IMR-90 (cell line): Measurements from ENCODE around the gene OTUD6A. TPM values are rescaled to one million over a fixed set of nuclear protein-coding genes. Genes with fewer than 3 reads are reported as not detected.

ENCODE experiments used
- ATAC-seq: fragments of 200-7000 bp; cut with Tn5 transposase; 2 replicates; pipeline ENCODE4 v1.9.1; 2020; ENCODE audit warnings: low read depth, mild to moderate bottlenecking, moderate library complexity
- BruUV-seq: library from RNA; stranded (reverse); fragments of 400-500 nt; replicated peaks from 2 replicates; lab custom pipeline; 2021; lab: Mats Ljungman, UMichigan
- CTCF ChIA-PET: fragments of 300-600 bp; formaldehyde crosslinking; extraction: SDS; loops from one replicate; lab custom pipeline; 2021; ENCODE audit warnings: antibody characterized with exemption; lab: Yijun Ruan, JAX
- POLR2A ChIA-PET: fragments of 300-600 bp; sonication (Branson Sonifier 250); formaldehyde crosslinking; loops from one replicate; lab custom pipeline; 2022; ENCODE audit warnings: antibody characterized with exemption; ENCODE audit not compliant: unreplicated experiment; lab: Charles Lee
- DNase-seq: peaks from one replicate; pipeline ENCODE4 v3.0.0; 2013
- H2AFZ ChIP-seq: replicated peaks from 2 replicates; pipeline ENCODE3; 2013; ENCODE audit warnings: low read length, mild to moderate bottlenecking; ENCODE audit not compliant: poor library complexity
- H2AK5ac ChIP-seq: 2 replicates; pipeline ENCODE4 v1.6.1; 2013; ENCODE audit warnings: low read depth, low read length, inconsistent platforms
- H2AK9ac ChIP-seq: replicated peaks from 2 replicates; pipeline ENCODE3; 2013; ENCODE audit warnings: mild to moderate bottlenecking, low read depth, low read length, moderate library complexity; ENCODE audit not compliant: poor library complexity
- H2BK120ac ChIP-seq: 2 replicates; pipeline ENCODE4 v1.6.1; 2013; ENCODE audit warnings: low read depth, low read length, inconsistent platforms
- H2BK15ac ChIP-seq: 3 replicates; pipeline ENCODE4 v1.6.1; 2013; ENCODE audit warnings: low read depth, low read length, inconsistent platforms
- H2BK20ac ChIP-seq: 2 replicates; pipeline ENCODE4 v1.6.1; 2013; ENCODE audit warnings: low read depth, mild to moderate bottlenecking, inconsistent platforms, low read length, moderate library complexity
- H2BK5ac ChIP-seq: 2 replicates; pipeline ENCODE4 v1.6.1; 2013; ENCODE audit warnings: mild to moderate bottlenecking, low read depth, low read length, inconsistent platforms; ENCODE audit not compliant: poor library complexity, severe bottlenecking
- H3K14ac ChIP-seq: replicated peaks from 2 replicates; pipeline ENCODE4 v1.6.1; 2013; ENCODE audit warnings: low read depth, low read length, inconsistent platforms
- H3K18ac ChIP-seq: 2 replicates; pipeline ENCODE4 v1.6.1; 2013; ENCODE audit warnings: low read depth, low read length, control low read depth
- H3K23ac ChIP-seq: 2 replicates; pipeline ENCODE4 v1.6.1; 2013; ENCODE audit warnings: low read depth, low read length, inconsistent platforms
- H3K27ac ChIP-seq: 2 replicates; pipeline ENCODE4 v1.5.1; 2013; ENCODE audit warnings: mild to moderate bottlenecking, control low read depth, low read length; ENCODE audit not compliant: insufficient read depth
- H3K27me3 ChIP-seq: 2 replicates; pipeline ENCODE4 v1.6.1; 2013; ENCODE audit warnings: low read length; ENCODE audit not compliant: control insufficient read depth, insufficient read depth
- H3K36me3 ChIP-seq: 2 replicates; pipeline ENCODE4 v1.6.1; 2013; ENCODE audit warnings: low read length, mixed read lengths; ENCODE audit not compliant: control insufficient read depth, insufficient read depth
- H3K4ac ChIP-seq: 2 replicates; pipeline ENCODE4 v1.6.1; 2013; ENCODE audit warnings: low read depth, low read length, inconsistent platforms
- H3K4me1 ChIP-seq: 2 replicates; pipeline ENCODE4 v1.6.1; 2013; ENCODE audit warnings: low read length, mixed read lengths; ENCODE audit not compliant: control insufficient read depth, insufficient read depth
- H3K4me2 ChIP-seq: 2 replicates; pipeline ENCODE4 v1.6.1; 2013; ENCODE audit warnings: low read depth, mild to moderate bottlenecking, control low read depth, low read length, moderate library complexity
- H3K4me3 ChIP-seq: 2 replicates; pipeline ENCODE4 v1.5.1; 2013; ENCODE audit warnings: low read depth, mild to moderate bottlenecking, control low read depth, low read length, moderate library complexity; ENCODE audit not compliant: insufficient read depth
- H3K56ac ChIP-seq: 2 replicates; pipeline ENCODE4 v1.6.1; 2013; ENCODE audit warnings: low read length, inconsistent platforms; ENCODE audit not compliant: insufficient read depth; ENCODE audit errors: extremely low read depth
- H3K79me1 ChIP-seq, 2 experiments: 2 replicates each; pipeline ENCODE4 v1.6.1; 2013; ENCODE audit warnings: low read length in 2 of 2, inconsistent platforms in 1 of 2, low read depth in 1 of 2
- H3K9ac ChIP-seq: 2 replicates; pipeline ENCODE4 v1.6.1; 2013; ENCODE audit warnings: low read depth, low read length, control low read depth
- H3K9me1 ChIP-seq: 2 replicates; pipeline ENCODE4 v1.6.1; 2013; ENCODE audit warnings: low read length, inconsistent platforms; ENCODE audit not compliant: insufficient read depth
- H3K9me3 ChIP-seq: 2 replicates; pipeline ENCODE4 v1.6.1; 2013; ENCODE audit warnings: low read length; ENCODE audit not compliant: control insufficient read depth, insufficient read depth
- H4K20me1 ChIP-seq: 2 replicates; pipeline ENCODE4 v1.6.1; 2013; ENCODE audit warnings: low read length, inconsistent platforms; ENCODE audit not compliant: insufficient read depth
- H4K5ac ChIP-seq: 2 replicates; pipeline ENCODE4 v1.6.1; 2013; ENCODE audit warnings: mild to moderate bottlenecking, low read depth, low read length, control low read depth
- H4K8ac ChIP-seq, 2 experiments: 2 replicates each; pipeline ENCODE4 v1.6.1; 2013; ENCODE audit warnings: low read depth in 2 of 2, low read length in 2 of 2, control low read depth in 1 of 2, inconsistent platforms in 1 of 2
- H4K91ac ChIP-seq: 2 replicates; pipeline ENCODE4 v1.6.1; 2013; ENCODE audit warnings: low read depth, low read length, inconsistent platforms; ENCODE audit not compliant: insufficient read depth
- CEBPB ChIP-seq: IDR thresholded peaks from 2 replicates; pipeline ENCODE4 v1.6.1; 2012; ENCODE audit warnings: low read depth, low read length, improper control_type of control experiment
- CHD1 ChIP-seq: IDR thresholded peaks from 2 replicates; pipeline ENCODE4 v1.6.1; 2012; ENCODE audit warnings: low read depth, low read length, improper control_type of control experiment
- FOS ChIP-seq: fragments of 150-350 bp; IDR thresholded peaks from 2 replicates; pipeline ENCODE4 v1.6.1; 2016; ENCODE audit warnings: low read depth, low read length
- MAFK ChIP-seq: IDR thresholded peaks from 2 replicates; pipeline ENCODE4 v1.6.1; 2012; ENCODE audit warnings: low read depth, low read length, improper control_type of control experiment
- MAZ ChIP-seq: IDR thresholded peaks from 2 replicates; pipeline ENCODE4 v1.6.1; 2012; ENCODE audit warnings: low read depth, mild to moderate bottlenecking, low read length, improper control_type of control experiment, moderate library complexity, borderline replicate concordance
- MXI1 ChIP-seq: IDR thresholded peaks from 2 replicates; pipeline ENCODE4 v1.6.1; 2012; ENCODE audit warnings: low read depth, mild to moderate bottlenecking, low read length, moderate library complexity, borderline replicate concordance
- RCOR1 ChIP-seq: IDR thresholded peaks from 2 replicates; pipeline ENCODE4 v1.6.1; 2012; ENCODE audit warnings: mild to moderate bottlenecking, low read length, improper control_type of control experiment; ENCODE audit not compliant: insufficient replicate concordance
- RFX5 ChIP-seq: IDR thresholded peaks from 2 replicates; pipeline ENCODE4 v1.8.0; 2012; ENCODE audit warnings: low read depth, mild to moderate bottlenecking, low read length, moderate library complexity
- WGBS, 2 experiments: methylation state at CpG; one replicate each; pipeline versions ENCODE4 v1.1.5 to v1.1.7; 2013; ENCODE audit warnings: missing lambda C conversion rate in 2 of 2; ENCODE audit not compliant: insufficient read length in 1 of 2; ENCODE audit errors: extremely low coverage in 2 of 2; 5-methylcytosine and 5-hydroxymethylcytosine counted together
- dilution Hi-C: fragments of 300-500 bp; cut with HindIII; formaldehyde crosslinking; loops from one replicate; pipeline ENCODE4 v1.14.3; 2018; ENCODE audit warnings: low sequenced_read_pairs; ENCODE audit not compliant: unreplicated experiment
- in situ Hi-C: fragments of 300-500 bp; cut with MboI; formaldehyde crosslinking; loops from 3 replicates; pipeline ENCODE4 v1.14.3; 2019; ENCODE audit warnings: low sequenced_read_pairs, inconsistent platforms, mixed read lengths
- intact Hi-C: fragments of 100-400 bp; cut with micrococcal nuclease; formaldehyde crosslinking; loops from 2 replicates; pipeline ENCODE4 v1.10.0; 2022
- polyA plus RNA-seq, 3 experiments: library from polyadenylated mRNA; depleted of rRNA; stranded (reverse); fragments of >200 nt; gene quantifications; 2 replicates each; pipeline ENCODE4 v1.2.3, GENCODE V29; 2012; ENCODE audit warnings: low replicate concordance in 1 of 3
- total RNA-seq: library from RNA; depleted of rRNA; stranded (reverse); fragments of >200 nt; gene quantifications from 2 replicates; pipeline ENCODE4 v1.2.3, GENCODE V29; 2012
- TF ChIP-seq, protein P1 (sequence below): fragments of 150-350 bp; IDR thresholded peaks from 2 replicates; pipeline ENCODE4 v1.6.1; 2017; ENCODE audit warnings: mild to moderate bottlenecking, antibody characterized with exemption, low read length, low read depth

The OTUD6A gene
- total and polyA plus RNA-seq, 2 of the 4 experiments (the other 2 are of a cell fraction): not detected

DNA sequence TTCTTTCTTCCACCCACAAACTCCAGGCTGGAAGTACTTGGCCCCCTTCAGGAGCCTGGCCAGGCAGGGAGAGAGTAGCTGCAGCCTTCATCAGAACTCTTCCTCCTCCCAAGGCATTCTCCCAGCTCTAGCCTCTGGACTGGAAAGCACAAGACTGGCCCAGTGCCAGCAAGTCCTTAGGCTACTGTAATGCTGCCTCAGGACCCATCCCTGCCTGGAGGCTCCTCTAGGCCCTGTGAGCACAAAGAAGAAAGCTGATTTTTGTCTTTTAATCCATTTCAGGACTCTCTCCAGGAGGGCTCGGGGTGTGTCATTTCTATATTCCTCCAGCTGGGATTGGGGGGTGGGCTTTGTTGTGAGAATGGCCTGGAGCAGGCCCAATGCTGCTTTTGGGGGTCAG is 23.3 kb upstream of the OTUD6A start:
- intact Hi-C loops (loop anchor here (2.0 kb wide), 1 partner anchor 48 kb away; no protein-coding TSS in a partner anchor), in situ Hi-C loops (no loop called here), dilution Hi-C loops (no loop called here)
- H2BK15ac ChIP-seq: no peak overlapping the region
- no peaks in the 10 kb centered on the region for H4K20me1 ChIP-seq
- ATAC-seq (no peak), DNase-seq (no peak)
- H3K23ac ChIP-seq: no peak overlapping the region
- no peak overlapping the region for H3K4me3 ChIP-seq
- H4K5ac ChIP-seq: no peak overlapping the region
- H3K36me3 ChIP-seq: no peaks in the 10 kb centered on the region
- no peaks in the 10 kb centered on the region for H3K9me1 ChIP-seq
- no peak overlapping the region for H2BK120ac ChIP-seq
- no peak overlapping the region for H2BK20ac ChIP-seq
- peaks cover 10% of the 10 kb centered on the region; the same call in 1 of the 2 replicates for H3K27me3 ChIP-seq
- no peak overlapping the region for H4K91ac ChIP-seq
- H2AK5ac ChIP-seq: no peak overlapping the region
- H2AFZ ChIP-seq: no peak overlapping the region
- CTCF ChIA-PET: interaction anchor here (1.4 kb wide), 1 partner anchor 58 kb away, joined by 4 read pairs; no protein-coding TSS in a partner anchor
- H3K9me3 ChIP-seq: no peaks in the 10 kb centered on the region
- no peak overlapping the region for H2BK5ac ChIP-seq
- no peak overlapping the region for H3K14ac ChIP-seq
- H3K27ac ChIP-seq: no peak overlapping the region
- POLR2A ChIA-PET: no interaction called here
- TF ChIP-seq MXI1 (no peak), RFX5 (no peak), FOS (no peak), RCOR1 (no peak), MAFK (no peak), CEBPB (no peak), CHD1 (no peak), MAZ (no peak)
- TF ChIP-seq, protein P1, sequence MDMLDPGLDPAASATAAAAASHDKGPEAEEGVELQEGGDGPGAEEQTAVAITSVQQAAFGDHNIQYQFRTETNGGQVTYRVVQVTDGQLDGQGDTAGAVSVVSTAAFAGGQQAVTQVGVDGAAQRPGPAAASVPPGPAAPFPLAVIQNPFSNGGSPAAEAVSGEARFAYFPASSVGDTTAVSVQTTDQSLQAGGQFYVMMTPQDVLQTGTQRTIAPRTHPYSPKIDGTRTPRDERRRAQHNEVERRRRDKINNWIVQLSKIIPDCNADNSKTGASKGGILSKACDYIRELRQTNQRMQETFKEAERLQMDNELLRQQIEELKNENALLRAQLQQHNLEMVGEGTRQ: no peak
- H2AK9ac ChIP-seq: no peak overlapping the region
- peaks cover 2% of the 10 kb centered on the region; the same call in 1 of the 2 replicates for H3K4me1 ChIP-seq
- H3K9ac ChIP-seq: no peak overlapping the region
- BruUV-seq: no TSS peak
- no peak overlapping the region for H3K4me2 ChIP-seq
- no peak overlapping the region for H3K4ac ChIP-seq
- H4K8ac ChIP-seq: no peak overlapping the region
- H3K56ac ChIP-seq: no peak overlapping the region
- WGBS, 2 experiments: no CpG with 5 or more reads among the region's 1 CpG
- no peak overlapping the region for H3K18ac ChIP-seq
- no peaks in the 10 kb centered on the region for H3K79me1 ChIP-seq
